Prostate gland (tissue), 2 donors: ENCODE data around the gene ZNF609. TPM values are rescaled to one million over a fixed set of nuclear protein-coding genes. Genes with fewer than 3 reads are reported as not detected.
"Not testable (repeated sequence)": the region's sequence is repeated elsewhere in the genome, so short reads cannot be mapped to it uniquely, and the experiment has no call there.

Experiments
- DNase-seq: peaks from one replicate; pipeline ENCODE4 v3.0.0-alpha.2; 2019; ENCODE audit warnings: low spot score
- H3K27ac ChIP-seq, 2 donors: fragments of 200-600 bp; sonication (generic); 2 replicates each; pipeline ENCODE4 v1.5.1; 2017 to 2019
- H3K27me3 ChIP-seq: fragments of 200-600 bp; sonication (generic); replicated peaks from 2 replicates; pipeline ENCODE4 v1.5.1; 2019; ENCODE audit not compliant: insufficient read depth
- H3K36me3 ChIP-seq, 2 donors: fragments of 200-600 bp; sonication (generic); 1 replicate in 1 of 2; 2 replicates in 1 of 2; pipeline versions ENCODE4 v1.5.1 to v1.8.1; 2017 to 2019
- H3K4me1 ChIP-seq: fragments of 200-600 bp; sonication (generic); replicated peaks from 2 replicates; pipeline ENCODE4 v1.5.1; 2019
- H3K4me3 ChIP-seq, 2 donors: fragments of 200-600 bp; sonication (generic); 2 replicates each; pipeline ENCODE4 v1.5.1; 2017 to 2019
- H3K9me3 ChIP-seq: fragments of 200-600 bp; sonication (generic); 2 replicates; pipeline ENCODE4 v1.5.1; 2017
- CTCF ChIP-seq, 4 experiments: fragments of 200-600 bp in 2 of 4; fragments of 450-650 bp in 2 of 4; sonication (generic) in 2 of 4; IDR thresholded peaks; 1 replicate in 3 of 4; 2 replicates in 1 of 4; pipeline ENCODE4 v1.5.1; 2016 to 2019; ENCODE audit warnings: antibody characterized with exemption in 4 of 4, mild to moderate bottlenecking in 2 of 4, moderate library complexity in 2 of 4
- POLR2A ChIP-seq: fragments of 450-650 bp; IDR thresholded peaks from one replicate; pipeline ENCODE4 v1.6.1; 2016; ENCODE audit warnings: antibody characterized with exemption, mild to moderate bottlenecking
- POLR2AphosphoS5 ChIP-seq: sonication (generic); formaldehyde crosslinking; IDR thresholded peaks from one replicate; pipeline ENCODE4 v1.6.1; 2017; ENCODE audit warnings: antibody characterized with exemption
- WGBS: methylation state at CpG from one replicate; pipeline ENCODE4 v1.1.5; 2018; 5-methylcytosine and 5-hydroxymethylcytosine counted together
- intact Hi-C: fragments of 100-400 bp; cut with DNase I; formaldehyde crosslinking; loops from one replicate; pipeline ENCODE4 v1.14.2; 2022
- total RNA-seq, 2 donors: library from RNA; depleted of rRNA; stranded (reverse); fragments of >200 nt; gene quantifications; one replicate each; pipeline ENCODE4 v1.1.0, GENCODE V29; 2016

ZNF609 gene
- total RNA-seq, 2 donors from 2014 or later: 29.1 to 45.7 TPM

DNA sequence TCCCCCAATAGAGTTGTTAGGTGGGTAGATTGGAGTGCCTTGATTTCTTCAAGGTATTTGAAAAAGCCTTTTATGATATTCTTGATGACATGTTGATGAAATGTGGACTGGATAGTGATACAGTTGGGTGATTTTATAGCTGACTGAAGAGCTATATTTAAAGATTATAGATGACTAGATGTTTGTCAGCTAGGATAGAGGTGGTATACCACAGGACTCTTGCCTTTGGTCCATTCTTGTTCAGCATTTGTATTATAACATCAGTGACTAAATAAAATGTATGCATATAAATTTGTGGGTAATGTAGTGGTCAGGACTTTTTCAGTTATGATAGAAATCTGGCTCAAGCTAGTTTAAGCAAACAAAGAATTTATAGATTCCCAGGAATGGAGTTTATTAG lies 143.9 kb downstream of the ZNF609 start:
- no peaks in the 10 kb centered on the region for H3K36me3 ChIP-seq
- H3K4me3 ChIP-seq: no peak overlapping the region
- no peak for DNase-seq
- no peak overlapping the region for H3K27ac ChIP-seq
- TF ChIP-seq CTCF (IDR thresholded peaks at IDR 0.05) (no peak), POLR2A (no peak), POLR2AphosphoS5 (no peak)
- intact Hi-C loops: no loop called here
- no peaks in the 10 kb centered on the region for H3K4me1 ChIP-seq
- no peaks in the 10 kb centered on the region for H3K9me3 ChIP-seq
- H3K27me3 ChIP-seq: no peaks in the 10 kb centered on the region

GRCh38 chr15:64607416-64607815 lies 147.0 kb downstream of the ZNF609 start:
- H3K36me3 ChIP-seq, H3K4me1 ChIP-seq, H3K9me3 ChIP-seq, DNase-seq, intact Hi-C loops, H3K27ac ChIP-seq, H3K4me3 ChIP-seq, H3K27me3 ChIP-seq: not testable (repeated sequence)
- WGBS: 95% methylated on average over 6 of the region's 6 CpGs

GRCh38 chr15:64610257-64610919 lies 150.0 kb downstream of the ZNF609 start:
- Histone ChIP-seq H3K36me3 (no peaks in the 10 kb centered on the region), H3K27me3 (no peaks in the 10 kb centered on the region), H3K27ac (no peak overlapping the region), H3K9me3 (no peaks in the 10 kb centered on the region), H3K4me3 (no peak overlapping the region), H3K4me1 (no peaks in the 10 kb centered on the region)
- WGBS: 75% methylated on average over 7 of the region's 7 CpGs
- TF ChIP-seq CTCF (IDR thresholded peaks at IDR 0.05) (no peak), POLR2A (no peak), POLR2AphosphoS5 (no peak)
- DNase-seq: no peak
- intact Hi-C loops: no loop called here

DNA sequence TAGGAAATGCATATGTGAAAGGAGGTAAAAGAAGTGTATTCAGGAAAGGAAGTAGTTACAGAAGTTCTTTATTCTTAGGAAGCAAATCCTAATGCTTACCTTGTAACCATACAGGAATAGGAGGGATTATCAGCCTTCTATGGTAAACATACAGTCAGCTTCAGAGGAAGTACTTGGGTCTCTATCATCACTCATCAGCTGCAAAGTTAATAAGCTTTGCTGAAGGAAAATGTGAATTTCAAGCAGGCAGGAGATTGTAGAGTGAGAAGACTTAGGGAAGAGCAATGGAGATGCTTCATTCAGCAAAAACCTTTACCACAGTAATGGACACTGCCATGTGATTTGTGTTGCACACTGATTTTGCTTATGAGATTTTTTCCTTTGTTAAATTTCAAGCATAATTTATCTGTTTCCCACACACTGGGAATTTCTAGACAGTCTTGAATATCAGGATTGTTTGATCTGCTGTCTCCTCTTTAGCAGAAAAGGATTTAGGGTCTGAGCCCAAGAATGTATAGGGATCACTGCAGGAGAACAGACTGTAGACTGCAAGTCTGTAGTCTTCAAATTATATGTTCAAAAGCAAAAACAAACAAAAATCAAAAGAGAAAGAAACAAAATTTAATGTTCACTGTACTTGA lies 150.8 kb downstream of the ZNF609 start:
- no peak for TF ChIP-seq CTCF (IDR thresholded peaks at IDR 0.05)
- TF ChIP-seq POLR2AphosphoS5: no peak
- no peak for TF ChIP-seq POLR2A
- Histone ChIP-seq H3K27me3 (no peaks in the 10 kb centered on the region), H3K9me3 (no peaks in the 10 kb centered on the region), H3K27ac (no peak overlapping the region), H3K4me3 (no peak overlapping the region), H3K36me3 (no peaks in the 10 kb centered on the region), H3K4me1 (no peaks in the 10 kb centered on the region)
- DNase-seq: no peak
- intact Hi-C loops: no loop called here

GRCh38 chr15:64614519-64614918 lies 154.1 kb downstream of the ZNF609 start:
- TF ChIP-seq POLR2AphosphoS5 (no peak), CTCF (IDR thresholded peaks at IDR 0.05) (no peak), POLR2A (no peak)
- intact Hi-C loops: no loop called here
- Histone ChIP-seq H3K4me1 (no peaks in the 10 kb centered on the region), H3K4me3 (no peak overlapping the region), H3K27ac (no peak overlapping the region), H3K27me3 (no peaks in the 10 kb centered on the region), H3K36me3 (no peaks in the 10 kb centered on the region), H3K9me3 (no peaks in the 10 kb centered on the region)
- no peak for DNase-seq
- 94% methylated on average over 5 of the region's 5 CpGs for WGBS
